ENCODE results near the gene ADGRD1.

DNA sequence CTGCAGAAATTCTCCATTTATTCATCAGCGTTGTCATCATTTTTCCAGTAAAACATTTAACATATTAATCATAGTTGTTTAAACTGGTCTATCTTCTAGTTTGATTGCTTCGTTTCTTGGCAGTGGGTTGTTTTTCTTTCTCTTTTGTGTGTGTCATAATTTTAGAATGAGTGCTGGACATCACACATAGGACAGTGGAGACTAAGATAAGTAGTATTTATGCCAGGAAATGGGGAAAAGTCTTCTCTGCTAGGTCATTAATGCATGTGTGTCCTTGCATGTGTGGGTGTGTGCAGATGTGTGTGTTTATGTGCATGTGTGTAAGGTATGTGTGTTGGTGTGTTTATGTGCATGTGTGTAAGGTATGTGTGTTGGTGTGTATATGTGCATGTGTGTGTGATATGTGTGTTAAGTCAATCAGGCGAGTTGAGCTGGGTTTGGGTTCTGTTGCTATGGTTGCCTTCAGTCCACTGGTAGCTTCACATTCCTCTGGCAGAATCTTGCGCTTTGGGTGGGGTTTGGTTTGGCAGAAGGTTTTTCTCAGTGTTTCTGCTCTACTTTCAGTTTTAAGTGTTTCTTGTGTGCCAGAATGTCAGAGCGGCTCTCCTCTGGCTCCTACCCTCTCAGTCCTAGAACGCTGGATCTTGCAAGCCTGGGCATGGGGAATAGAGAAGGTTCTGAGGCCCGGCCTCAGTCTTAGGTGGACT, 7.8 kb upstream of the ADGRD1 start:
- TF ChIP-seq, protein P1, sequence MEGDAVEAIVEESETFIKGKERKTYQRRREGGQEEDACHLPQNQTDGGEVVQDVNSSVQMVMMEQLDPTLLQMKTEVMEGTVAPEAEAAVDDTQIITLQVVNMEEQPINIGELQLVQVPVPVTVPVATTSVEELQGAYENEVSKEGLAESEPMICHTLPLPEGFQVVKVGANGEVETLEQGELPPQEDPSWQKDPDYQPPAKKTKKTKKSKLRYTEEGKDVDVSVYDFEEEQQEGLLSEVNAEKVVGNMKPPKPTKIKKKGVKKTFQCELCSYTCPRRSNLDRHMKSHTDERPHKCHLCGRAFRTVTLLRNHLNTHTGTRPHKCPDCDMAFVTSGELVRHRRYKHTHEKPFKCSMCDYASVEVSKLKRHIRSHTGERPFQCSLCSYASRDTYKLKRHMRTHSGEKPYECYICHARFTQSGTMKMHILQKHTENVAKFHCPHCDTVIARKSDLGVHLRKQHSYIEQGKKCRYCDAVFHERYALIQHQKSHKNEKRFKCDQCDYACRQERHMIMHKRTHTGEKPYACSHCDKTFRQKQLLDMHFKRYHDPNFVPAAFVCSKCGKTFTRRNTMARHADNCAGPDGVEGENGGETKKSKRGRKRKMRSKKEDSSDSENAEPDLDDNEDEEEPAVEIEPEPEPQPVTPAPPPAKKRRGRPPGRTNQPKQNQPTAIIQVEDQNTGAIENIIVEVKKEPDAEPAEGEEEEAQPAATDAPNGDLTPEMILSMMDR (IDR thresholded peaks at IDR 0.05; ENCODE audit: borderline replicate concordance, extremely low read depth, low read length, poor library complexity, severe bottlenecking): no peak
- TF ChIP-seq EZH2 (IDR thresholded peaks at IDR 0.05; ENCODE audit: borderline replicate concordance, low read depth, low read length, severe bottlenecking): no peak

All from DND-41 (cell line).